Vagina (tissue), 2 donors: Measurements from ENCODE around the gene TMEM255B.

ENCODE experiments used
- POLR2A ChIP-seq, 2 donors: fragments of 450-650 bp; IDR thresholded peaks; one replicate each; pipeline ENCODE4 v1.6.1; 2017; ENCODE audit warnings: antibody characterized with exemption in 2 of 2, mild to moderate bottlenecking in 2 of 2, moderate library complexity in 2 of 2
- POLR2AphosphoS5 ChIP-seq, 2 donors: sonication (generic); formaldehyde crosslinking; IDR thresholded peaks; one replicate each; pipeline ENCODE4 v1.9.0; 2017; ENCODE audit warnings: antibody characterized with exemption in 2 of 2, mild to moderate bottlenecking in 2 of 2, low read depth in 1 of 2; ENCODE audit not compliant: insufficient read depth in 1 of 2
- TF ChIP-seq, protein P1 (sequence below), 3 experiments: fragments of 450-650 bp in 2 of 3; fragments of 200-600 bp in 1 of 3; sonication (generic) in 1 of 3; IDR thresholded peaks; one replicate each; pipeline ENCODE4 v1.5.1; 2017 to 2019; ENCODE audit warnings: antibody characterized with exemption in 3 of 3, mild to moderate bottlenecking in 2 of 3, moderate library complexity in 2 of 3

GRCh38 chr13:113764793-113765563, 6.0 kb downstream of the TMEM255B start:
- TF ChIP-seq, protein P1, sequence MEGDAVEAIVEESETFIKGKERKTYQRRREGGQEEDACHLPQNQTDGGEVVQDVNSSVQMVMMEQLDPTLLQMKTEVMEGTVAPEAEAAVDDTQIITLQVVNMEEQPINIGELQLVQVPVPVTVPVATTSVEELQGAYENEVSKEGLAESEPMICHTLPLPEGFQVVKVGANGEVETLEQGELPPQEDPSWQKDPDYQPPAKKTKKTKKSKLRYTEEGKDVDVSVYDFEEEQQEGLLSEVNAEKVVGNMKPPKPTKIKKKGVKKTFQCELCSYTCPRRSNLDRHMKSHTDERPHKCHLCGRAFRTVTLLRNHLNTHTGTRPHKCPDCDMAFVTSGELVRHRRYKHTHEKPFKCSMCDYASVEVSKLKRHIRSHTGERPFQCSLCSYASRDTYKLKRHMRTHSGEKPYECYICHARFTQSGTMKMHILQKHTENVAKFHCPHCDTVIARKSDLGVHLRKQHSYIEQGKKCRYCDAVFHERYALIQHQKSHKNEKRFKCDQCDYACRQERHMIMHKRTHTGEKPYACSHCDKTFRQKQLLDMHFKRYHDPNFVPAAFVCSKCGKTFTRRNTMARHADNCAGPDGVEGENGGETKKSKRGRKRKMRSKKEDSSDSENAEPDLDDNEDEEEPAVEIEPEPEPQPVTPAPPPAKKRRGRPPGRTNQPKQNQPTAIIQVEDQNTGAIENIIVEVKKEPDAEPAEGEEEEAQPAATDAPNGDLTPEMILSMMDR (IDR thresholded peaks at IDR 0.05): no peak
- no peak for TF ChIP-seq POLR2A (IDR thresholded peaks at IDR 0.05)
- TF ChIP-seq POLR2AphosphoS5 (IDR thresholded peaks at IDR 0.05; ENCODE audit: insufficient read depth in 1 of 2, low read depth in 1 of 2): no peak
